SK-N-SH (cell line): ENCODE measurements around the gene LENG1. TPM values are rescaled to one million over a fixed set of nuclear protein-coding genes. Genes with fewer than 3 reads are reported as not detected.

Experiments
- CTCF ChIA-PET: fragments of 300-600, 350-600 bp; formaldehyde crosslinking; extraction: SDS; loops from one replicate; lab custom pipeline; 2021; lab: Yijun Ruan, JAX
- POLR2A ChIA-PET: fragments of 350-600 bp; sonication (Branson Sonifier 250); formaldehyde crosslinking; extraction: SDS; loops from one replicate; lab custom pipeline; 2020; ENCODE audit warnings: antibody characterized with exemption, inconsistent platforms; lab: Yijun Ruan, JAX
- DNase-seq: peaks from one replicate; pipeline ENCODE4 v3.0.0; 2012
- H2AFZ ChIP-seq: fragments of 200-600 bp; sonication (generic); 2 replicates; pipeline ENCODE4 v1.8.1; 2016; ENCODE audit warnings: antibody characterized with exemption, mild to moderate bottlenecking, low read depth
- H3F3A ChIP-seq: fragments of 200-600 bp; sonication (generic); replicated peaks from 2 replicates; pipeline ENCODE3; 2016; ENCODE audit warnings: antibody characterized with exemption, mild to moderate bottlenecking; ENCODE audit not compliant: insufficient read depth
- H3K27ac ChIP-seq, 2 experiments: fragments of 200-500 bp in 1 of 2; fragments of 200-600 bp in 1 of 2; sonication (Bioruptor generic) in 1 of 2; sonication (generic), shearing (Covaris generic) in 1 of 2; 2 replicates each; pipeline versions ENCODE4 v1.5.1 to v1.6.1; 2014 to 2016; ENCODE audit warnings: low read depth in 2 of 2, inconsistent platforms in 1 of 2, low read length in 1 of 2, mild to moderate bottlenecking in 1 of 2, mixed read lengths in 1 of 2
- H3K27me3 ChIP-seq: fragments of 200-600 bp; sonication (generic), shearing (Covaris generic); 2 replicates; pipeline ENCODE4 v1.6.1; 2016; ENCODE audit warnings: mixed run types; ENCODE audit not compliant: insufficient read depth
- H3K36me3 ChIP-seq, 2 experiments: fragments of 200-500 bp in 1 of 2; fragments of 200-600 bp in 1 of 2; sonication (Bioruptor generic) in 1 of 2; sonication (generic) in 1 of 2; replicated peaks in 1 of 2; 2 replicates each; pipeline versions ENCODE3 to v1.5.1; 2014 to 2016; ENCODE audit warnings: low read length in 1 of 2, mild to moderate bottlenecking in 1 of 2; ENCODE audit not compliant: insufficient read depth in 2 of 2, control insufficient read depth in 1 of 2
- H3K4me1 ChIP-seq, 2 experiments: fragments of 200-500 bp in 1 of 2; fragments of 200-600 bp in 1 of 2; sonication (Bioruptor generic) in 1 of 2; sonication (generic), shearing (Covaris generic) in 1 of 2; 2 replicates each; pipeline versions ENCODE4 v1.5.1 to v1.6.1; 2014 to 2016; ENCODE audit warnings: low read depth in 1 of 2, low read length in 1 of 2, mixed run types in 1 of 2; ENCODE audit not compliant: insufficient read depth in 2 of 2, control insufficient read depth in 1 of 2
- H3K4me2 ChIP-seq: fragments of 200-600 bp; sonication (generic), shearing (Covaris generic); 2 replicates; pipeline ENCODE4 v1.6.1; 2017; ENCODE audit warnings: mixed run types
- H3K4me3 ChIP-seq, 2 experiments: fragments of 200-500 bp in 1 of 2; fragments of 200-600 bp in 1 of 2; sonication (Bioruptor generic) in 1 of 2; sonication (generic), shearing (Covaris generic) in 1 of 2; 2 replicates each; pipeline versions ENCODE4 v1.5.1 to v1.8.1; 2014 to 2016; ENCODE audit warnings: low read depth in 2 of 2, inconsistent platforms in 1 of 2, low read length in 1 of 2, mild to moderate bottlenecking in 1 of 2, mixed read lengths in 1 of 2, moderate library complexity in 1 of 2
- H3K79me2 ChIP-seq: fragments of 200-600 bp; sonication (generic); 2 replicates; pipeline ENCODE4 v1.8.1; 2017; ENCODE audit warnings: mild to moderate bottlenecking; ENCODE audit not compliant: insufficient read depth
- H3K9ac ChIP-seq: fragments of 200-600 bp; sonication (generic); 2 replicates; pipeline ENCODE4 v1.6.1; 2017; ENCODE audit warnings: mixed run types
- H3K9me2 ChIP-seq: fragments of 200-600 bp; sonication (generic); 2 replicates; pipeline ENCODE4 v1.6.1; 2017; ENCODE audit warnings: mixed run types
- H3K9me3 ChIP-seq: fragments of 200-600 bp; sonication (generic); 2 replicates; pipeline ENCODE4 v1.6.1; 2017; ENCODE audit warnings: mixed run types, mild to moderate bottlenecking, moderate library complexity
- H4K20me1 ChIP-seq: fragments of 200-600 bp; sonication (generic); 2 replicates; pipeline ENCODE4 v1.6.1; 2017; ENCODE audit warnings: mild to moderate bottlenecking, mixed run types; ENCODE audit not compliant: insufficient read depth
- ELF1 ChIP-seq: IDR thresholded peaks from 2 replicates; pipeline ENCODE4 v1.4.0; 2012
- EP300 ChIP-seq, 2 experiments: IDR thresholded peaks; 2 replicates each; pipeline versions ENCODE4 v1.4.0 to v1.6.1; 2012; ENCODE audit warnings: borderline replicate concordance in 1 of 2, low read depth in 1 of 2, low read length in 1 of 2
- FOSL2 ChIP-seq: IDR thresholded peaks from 2 replicates; pipeline ENCODE4 v1.4.0; 2012; ENCODE audit warnings: low read depth, mild to moderate bottlenecking, moderate library complexity, borderline replicate concordance
- FOXJ3 ChIP-seq: sonication (generic); formaldehyde crosslinking; IDR thresholded peaks from 2 replicates; pipeline ENCODE4 v1.5.1; 2020; ENCODE audit warnings: mild to moderate bottlenecking, missing genetic modification reagents
- FOXM1 ChIP-seq: IDR thresholded peaks from 2 replicates; pipeline ENCODE4 v1.4.0; 2012; ENCODE audit warnings: low read depth, mild to moderate bottlenecking
- MXI1 ChIP-seq: IDR thresholded peaks from 2 replicates; pipeline ENCODE4 v1.6.1; 2012; ENCODE audit warnings: mild to moderate bottlenecking, low read depth, low read length, improper control_type of control experiment
- NFIC ChIP-seq: IDR thresholded peaks from 2 replicates; pipeline ENCODE4 v1.4.0; 2012; ENCODE audit warnings: borderline replicate concordance
- PBX3 ChIP-seq: IDR thresholded peaks from 2 replicates; pipeline ENCODE4; 2012
- RCOR1 ChIP-seq: fragments of 150-350 bp; IDR thresholded peaks from 2 replicates; pipeline ENCODE4 v1.6.1; 2017; ENCODE audit warnings: antibody characterized with exemption, low read length
- TAF1 ChIP-seq: IDR thresholded peaks from 2 replicates; pipeline ENCODE4 v1.6.1; 2012; ENCODE audit warnings: low read depth, mild to moderate bottlenecking, low read length, moderate library complexity, borderline replicate concordance
- TCF12 ChIP-seq: IDR thresholded peaks from 2 replicates; pipeline ENCODE4 v1.4.0; 2012
- TEAD4 ChIP-seq: IDR thresholded peaks from 2 replicates; pipeline ENCODE4 v1.4.0; 2012; ENCODE audit warnings: mild to moderate bottlenecking, borderline replicate concordance; ENCODE audit not compliant: insufficient read depth
- USF1 ChIP-seq: IDR thresholded peaks from 2 replicates; pipeline ENCODE4 v1.4.0; 2012; ENCODE audit warnings: low read depth, borderline replicate concordance
- WGBS: methylation state at CpG from one replicate; pipeline ENCODE4 v1.1.6; 2017; ENCODE audit warnings: low lambda C conversion rate; 5-methylcytosine and 5-hydroxymethylcytosine counted together
- polyA plus RNA-seq, 3 experiments: library from polyadenylated mRNA; depleted of rRNA; stranded (reverse); fragments of >200 nt; gene quantifications; 2 replicates each; pipeline ENCODE4 v1.2.3, GENCODE V29; 2012
- TF ChIP-seq, protein P1 (sequence below): fragments of 150-350 bp; IDR thresholded peaks from 2 replicates; pipeline ENCODE4 v1.6.1; 2016; ENCODE audit warnings: mild to moderate bottlenecking, low read depth, low read length
- TF ChIP-seq, protein P2 (sequence below): fragments of 150-350 bp; IDR thresholded peaks from 2 replicates; pipeline ENCODE4 v1.6.1; 2017; ENCODE audit warnings: antibody characterized with exemption, low read length, low read depth, borderline replicate concordance

LENG1 gene
- polyA plus RNA-seq, 1 of the 3 experiments (the other 2 are of a cell fraction) = 11.4 TPM

DNA sequence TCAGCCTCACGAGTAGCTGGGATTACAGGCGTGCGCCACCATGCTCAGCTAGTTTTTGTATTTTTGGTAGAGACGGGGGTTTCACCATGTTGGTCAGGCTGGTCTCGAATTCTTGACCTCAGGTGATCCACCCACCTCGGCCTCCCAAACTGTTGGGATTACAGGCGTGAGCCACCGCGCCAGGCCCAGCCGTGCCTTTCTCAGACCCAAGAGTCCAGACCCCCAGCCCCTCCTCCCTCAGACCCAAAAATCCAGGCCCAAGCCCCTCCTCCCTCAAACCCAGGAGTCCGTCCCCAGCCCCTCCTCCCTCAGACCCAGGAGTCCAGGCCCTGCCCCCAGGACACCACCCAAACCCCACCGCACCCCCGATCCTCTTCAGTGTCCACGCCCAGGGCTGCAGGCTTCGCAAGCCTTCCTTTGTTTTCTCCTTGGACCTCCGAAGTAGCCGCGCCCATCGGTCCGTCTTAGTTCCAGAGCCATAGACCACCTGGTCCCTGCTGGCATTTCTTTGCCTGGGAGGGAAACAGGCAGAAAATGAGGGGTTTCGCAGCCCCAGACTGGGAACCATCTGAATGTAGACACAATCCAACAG is 9.7 kb upstream of the LENG1 start:
- TF ChIP-seq TCF12 (no peak), MXI1 (no peak), NFIC (no peak), ELF1 (no peak), TAF1 (no peak), FOSL2 (no peak), EP300 (IDR thresholded peaks at IDR 0.05; ENCODE audit: borderline replicate concordance in 1 of 2, low read depth in 1 of 2, low read length in 1 of 2) (no peak), USF1 (no peak), FOXJ3 (CRISPR knock-in tag) (no peak), FOXM1 (no peak), PBX3 (no peak), TEAD4 (no peak), RCOR1 (no peak)
- TF ChIP-seq, protein P1, sequence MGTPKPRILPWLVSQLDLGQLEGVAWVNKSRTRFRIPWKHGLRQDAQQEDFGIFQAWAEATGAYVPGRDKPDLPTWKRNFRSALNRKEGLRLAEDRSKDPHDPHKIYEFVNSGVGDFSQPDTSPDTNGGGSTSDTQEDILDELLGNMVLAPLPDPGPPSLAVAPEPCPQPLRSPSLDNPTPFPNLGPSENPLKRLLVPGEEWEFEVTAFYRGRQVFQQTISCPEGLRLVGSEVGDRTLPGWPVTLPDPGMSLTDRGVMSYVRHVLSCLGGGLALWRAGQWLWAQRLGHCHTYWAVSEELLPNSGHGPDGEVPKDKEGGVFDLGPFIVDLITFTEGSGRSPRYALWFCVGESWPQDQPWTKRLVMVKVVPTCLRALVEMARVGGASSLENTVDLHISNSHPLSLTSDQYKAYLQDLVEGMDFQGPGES = no peak
- TF ChIP-seq, protein P2, sequence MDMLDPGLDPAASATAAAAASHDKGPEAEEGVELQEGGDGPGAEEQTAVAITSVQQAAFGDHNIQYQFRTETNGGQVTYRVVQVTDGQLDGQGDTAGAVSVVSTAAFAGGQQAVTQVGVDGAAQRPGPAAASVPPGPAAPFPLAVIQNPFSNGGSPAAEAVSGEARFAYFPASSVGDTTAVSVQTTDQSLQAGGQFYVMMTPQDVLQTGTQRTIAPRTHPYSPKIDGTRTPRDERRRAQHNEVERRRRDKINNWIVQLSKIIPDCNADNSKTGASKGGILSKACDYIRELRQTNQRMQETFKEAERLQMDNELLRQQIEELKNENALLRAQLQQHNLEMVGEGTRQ = no peak
- Histone ChIP-seq H3K4me3 (no peak overlapping the region), H2AFZ (no peak overlapping the region), H3F3A (peaks cover 5% of the 10 kb centered on the region), H4K20me1 (no peaks in the 10 kb centered on the region), H3K9ac (no peak overlapping the region), H3K27me3 (no peaks in the 10 kb centered on the region), H3K36me3 (no peaks in the 10 kb centered on the region), H3K9me3 (no peaks in the 10 kb centered on the region), H3K4me2 (no peak overlapping the region), H3K27ac (no peak overlapping the region), H3K79me2 (no peaks in the 10 kb centered on the region), H3K4me1 (peaks cover 5 to 6% of the 10 kb centered on the region in 2 experiments; a peak in 2 of 4 replicates), H3K9me2 (no peaks in the 10 kb centered on the region)
- WGBS = 74% methylated on average over 21 of the region's 21 CpGs
- no peak for DNase-seq
- POLR2A ChIA-PET = interaction anchor here (0.9 kb wide), 1 partner anchor 19 kb away, joined by 4 read pairs; no protein-coding TSS in a partner anchor
- CTCF ChIA-PET = interaction anchor here (0.8 to 2.9 kb wide), 5 partner anchors 10 to 35 kb away, joined by 4 to 13 read pairs (median 7); partner anchors contain the start of genes LENG1 and MBOAT7
